Vagina (tissue), 2 donors: Measurements from ENCODE around the gene SCN10A. TPM values are rescaled to one million over a fixed set of nuclear protein-coding genes. Genes with fewer than 3 reads are reported as not detected.

Source experiments
- DNase-seq, 2 donors: peaks; one replicate each; pipeline ENCODE4 v3.0.0-alpha.2; 2017; ENCODE audit errors: extremely low spot score in 2 of 2
- H3K27ac ChIP-seq: fragments of 200-600 bp; sonication (generic); one replicate; pipeline ENCODE4 v1.5.1; 2019
- H3K27me3 ChIP-seq: fragments of 200-600 bp; sonication (generic); one replicate; pipeline ENCODE4 v1.5.1; 2019
- H3K36me3 ChIP-seq, 2 donors: fragments of 200-600 bp; sonication (generic); one replicate each; pipeline ENCODE4 v1.5.1; 2017 to 2019
- H3K4me1 ChIP-seq: fragments of 200-600 bp; sonication (generic); one replicate; pipeline ENCODE4 v1.5.1; 2019
- H3K4me3 ChIP-seq, 2 donors: fragments of 200-600 bp; sonication (generic); 1 replicate in 1 of 2; 2 replicates in 1 of 2; pipeline ENCODE4 v1.5.1; 2016 to 2019
- H3K9me3 ChIP-seq: fragments of 200-600 bp; sonication (generic); one replicate; pipeline ENCODE4 v1.5.1; 2019
- POLR2A ChIP-seq, 2 donors: fragments of 450-650 bp; IDR thresholded peaks; one replicate each; pipeline ENCODE4 v1.6.1; 2017; ENCODE audit warnings: antibody characterized with exemption in 2 of 2, mild to moderate bottlenecking in 2 of 2, moderate library complexity in 2 of 2
- POLR2AphosphoS5 ChIP-seq, 2 donors: sonication (generic); formaldehyde crosslinking; IDR thresholded peaks; one replicate each; pipeline ENCODE4 v1.9.0; 2017; ENCODE audit warnings: antibody characterized with exemption in 2 of 2, mild to moderate bottlenecking in 2 of 2, low read depth in 1 of 2; ENCODE audit not compliant: insufficient read depth in 1 of 2
- intact Hi-C: fragments of 100-400 bp; cut with DNase I; formaldehyde crosslinking; loops from one replicate; pipeline ENCODE4 v1.15.1; 2023
- total RNA-seq: library from RNA; depleted of rRNA; stranded (reverse); fragments of >200 nt; gene quantifications from one replicate; pipeline ENCODE4 v1.2.3, GENCODE V29; 2016
- TF ChIP-seq, protein P1 (sequence below), 3 experiments: fragments of 450-650 bp in 2 of 3; fragments of 200-600 bp in 1 of 3; sonication (generic) in 1 of 3; IDR thresholded peaks; one replicate each; pipeline ENCODE4 v1.5.1; 2017 to 2019; ENCODE audit warnings: antibody characterized with exemption in 3 of 3, mild to moderate bottlenecking in 2 of 3, moderate library complexity in 2 of 3

Gene SCN10A
- total RNA-seq, 1 donor from 2014 or later: not detected

DNA sequence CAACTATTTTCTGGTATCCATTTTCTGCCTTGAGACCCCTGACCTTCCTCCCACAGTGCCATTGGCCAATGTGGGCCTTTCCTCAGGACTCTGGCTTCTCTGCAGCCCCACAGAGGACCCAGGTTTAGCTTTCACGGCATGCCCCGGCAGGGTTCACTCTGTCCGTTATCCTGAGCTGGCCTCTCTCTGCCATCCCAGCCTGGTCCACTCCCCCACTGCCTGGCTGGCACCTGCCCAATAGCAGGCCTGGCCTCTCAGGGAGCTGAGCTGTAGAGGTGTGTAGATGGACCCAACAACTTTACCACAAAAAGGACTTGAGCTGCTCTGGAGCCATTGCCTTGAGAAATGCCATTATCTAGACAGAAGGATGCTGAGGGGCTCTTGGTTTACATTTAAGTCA lies 57.5 kb downstream of the SCN10A start:
- Histone ChIP-seq H3K27me3 (no peaks in the 10 kb centered on the region), H3K27ac (no peak overlapping the region), H3K9me3 (no peaks in the 10 kb centered on the region), H3K4me1 (no peaks in the 10 kb centered on the region), H3K36me3 (no peaks in the 10 kb centered on the region), H3K4me3 (no peak overlapping the region)
- intact Hi-C loops: no loop called here
- TF ChIP-seq POLR2AphosphoS5 (IDR thresholded peaks at IDR 0.05; ENCODE audit: insufficient read depth in 1 of 2, low read depth in 1 of 2) (no peak), POLR2A (IDR thresholded peaks at IDR 0.05) (no peak)
- TF ChIP-seq, protein P1, sequence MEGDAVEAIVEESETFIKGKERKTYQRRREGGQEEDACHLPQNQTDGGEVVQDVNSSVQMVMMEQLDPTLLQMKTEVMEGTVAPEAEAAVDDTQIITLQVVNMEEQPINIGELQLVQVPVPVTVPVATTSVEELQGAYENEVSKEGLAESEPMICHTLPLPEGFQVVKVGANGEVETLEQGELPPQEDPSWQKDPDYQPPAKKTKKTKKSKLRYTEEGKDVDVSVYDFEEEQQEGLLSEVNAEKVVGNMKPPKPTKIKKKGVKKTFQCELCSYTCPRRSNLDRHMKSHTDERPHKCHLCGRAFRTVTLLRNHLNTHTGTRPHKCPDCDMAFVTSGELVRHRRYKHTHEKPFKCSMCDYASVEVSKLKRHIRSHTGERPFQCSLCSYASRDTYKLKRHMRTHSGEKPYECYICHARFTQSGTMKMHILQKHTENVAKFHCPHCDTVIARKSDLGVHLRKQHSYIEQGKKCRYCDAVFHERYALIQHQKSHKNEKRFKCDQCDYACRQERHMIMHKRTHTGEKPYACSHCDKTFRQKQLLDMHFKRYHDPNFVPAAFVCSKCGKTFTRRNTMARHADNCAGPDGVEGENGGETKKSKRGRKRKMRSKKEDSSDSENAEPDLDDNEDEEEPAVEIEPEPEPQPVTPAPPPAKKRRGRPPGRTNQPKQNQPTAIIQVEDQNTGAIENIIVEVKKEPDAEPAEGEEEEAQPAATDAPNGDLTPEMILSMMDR (IDR thresholded peaks at IDR 0.05): no peak
- peak in 1 of 2 donors; percentile 47 for DNase-seq

DNA sequence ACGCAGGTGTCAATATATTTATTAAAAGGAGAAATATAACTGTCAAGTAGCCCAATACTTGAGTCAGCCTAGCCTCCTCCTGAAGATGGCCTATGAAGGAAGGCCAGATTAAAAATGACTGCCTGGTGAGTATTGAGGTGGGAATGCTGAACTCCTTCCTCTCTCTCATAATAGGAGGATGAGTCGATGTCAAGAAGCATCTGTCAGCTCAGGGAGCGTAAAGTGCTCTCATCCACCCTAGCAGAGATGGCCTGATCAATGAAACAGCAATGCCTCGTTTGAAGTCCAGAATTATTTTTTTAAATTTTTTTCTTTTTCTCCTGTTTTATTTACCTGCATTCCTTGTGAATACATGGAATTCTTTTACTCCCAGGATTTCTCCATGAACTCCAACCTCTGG lies 58.3 kb downstream of the SCN10A start:
- intact Hi-C loops: no loop called here
- H3K27ac ChIP-seq: no peak overlapping the region
- H3K4me3 ChIP-seq: no peak overlapping the region
- no peaks in the 10 kb centered on the region for H3K9me3 ChIP-seq
- H3K27me3 ChIP-seq: no peaks in the 10 kb centered on the region
- no peaks in the 10 kb centered on the region for H3K4me1 ChIP-seq
- no peaks in the 10 kb centered on the region for H3K36me3 ChIP-seq
- TF ChIP-seq, protein P1 (IDR thresholded peaks at IDR 0.05): no peak
- TF ChIP-seq POLR2A (IDR thresholded peaks at IDR 0.05) (no peak), POLR2AphosphoS5 (IDR thresholded peaks at IDR 0.05; ENCODE audit: insufficient read depth in 1 of 2, low read depth in 1 of 2) (no peak)
- peak in 1 of 2 donors; percentile 13 for DNase-seq

DNA sequence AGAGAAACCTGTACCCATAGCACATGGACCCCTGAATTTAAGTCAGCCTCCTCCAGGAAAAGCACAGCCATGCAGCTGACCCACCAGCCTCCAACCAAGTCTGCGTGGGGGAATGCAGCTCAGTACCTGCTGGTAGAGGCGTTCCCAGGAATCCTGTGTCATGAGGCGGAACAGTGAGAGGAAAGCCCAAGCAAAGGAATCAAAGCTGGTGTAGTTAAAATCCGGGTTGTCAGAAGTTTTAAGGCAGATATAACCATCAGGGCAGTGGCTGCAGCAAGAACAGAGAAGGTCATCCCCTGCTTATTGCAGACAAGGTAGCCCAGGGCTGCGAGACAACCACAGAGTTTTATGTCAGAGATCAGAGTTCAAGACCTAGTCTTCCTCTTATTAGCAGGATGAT lies 59.1 kb downstream of the SCN10A start:
- no peak for TF ChIP-seq POLR2A (IDR thresholded peaks at IDR 0.05)
- TF ChIP-seq POLR2AphosphoS5 (IDR thresholded peaks at IDR 0.05; ENCODE audit: insufficient read depth in 1 of 2, low read depth in 1 of 2): no peak
- Histone ChIP-seq H3K27ac (no peak overlapping the region), H3K4me1 (no peaks in the 10 kb centered on the region), H3K36me3 (no peaks in the 10 kb centered on the region), H3K9me3 (no peaks in the 10 kb centered on the region), H3K27me3 (no peaks in the 10 kb centered on the region), H3K4me3 (no peak overlapping the region)
- intact Hi-C loops: no loop called here
- DNase-seq: peak in 1 of 2 donors; percentile 71

DNA sequence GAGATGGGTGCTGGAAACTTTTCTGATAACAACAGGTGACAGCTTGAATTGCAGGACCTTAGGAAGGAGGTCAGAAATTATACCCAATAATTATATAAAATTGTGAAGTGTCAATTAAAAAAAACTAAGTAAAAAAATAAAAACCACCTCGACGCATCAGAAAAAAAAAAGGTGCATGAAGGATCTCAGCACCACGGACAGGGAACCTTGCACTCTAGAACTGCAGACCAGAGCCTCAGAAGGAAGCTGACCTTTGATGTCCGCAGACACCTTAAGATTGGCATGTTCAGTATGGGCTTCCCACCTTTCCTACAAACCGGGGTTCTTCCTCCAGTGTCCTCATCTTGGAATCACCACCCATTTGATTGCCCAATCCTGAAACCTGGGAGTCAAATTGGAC lies 60.9 kb downstream of the SCN10A start:
- intact Hi-C loops: no loop called here
- Histone ChIP-seq H3K27ac (no peak overlapping the region), H3K4me3 (no peak overlapping the region), H3K4me1 (no peaks in the 10 kb centered on the region), H3K36me3 (no peaks in the 10 kb centered on the region), H3K27me3 (no peaks in the 10 kb centered on the region), H3K9me3 (no peaks in the 10 kb centered on the region)
- TF ChIP-seq, protein P1 (IDR thresholded peaks at IDR 0.05): no peak
- TF ChIP-seq POLR2A (IDR thresholded peaks at IDR 0.05) (no peak), POLR2AphosphoS5 (IDR thresholded peaks at IDR 0.05; ENCODE audit: insufficient read depth in 1 of 2, low read depth in 1 of 2) (no peak)
- DNase-seq: peak in 1 of 2 donors; percentile 49

DNA sequence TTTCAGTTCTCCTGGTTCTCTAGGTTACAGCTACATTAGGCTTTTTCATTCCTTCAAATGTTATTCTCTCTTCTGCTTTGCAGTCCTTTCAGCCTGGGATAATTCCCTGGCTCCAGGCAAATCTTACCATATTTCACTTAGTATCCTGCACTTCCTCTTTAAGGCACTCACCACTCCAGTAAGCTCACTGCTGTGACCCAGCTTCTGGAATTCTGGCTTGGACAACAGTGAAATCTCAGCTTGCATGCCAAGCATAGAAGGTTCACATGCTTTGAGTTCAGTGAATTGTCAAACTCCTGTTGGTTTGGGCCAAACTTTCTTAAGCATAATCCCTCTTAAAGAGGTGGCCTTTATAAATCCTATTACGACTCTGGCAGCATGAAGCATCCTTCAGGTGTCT lies 69.4 kb downstream of the SCN10A start:
- no peaks in the 10 kb centered on the region for H3K36me3 ChIP-seq
- TF ChIP-seq POLR2A (IDR thresholded peaks at IDR 0.05): no peak
- no peak for TF ChIP-seq POLR2AphosphoS5 (IDR thresholded peaks at IDR 0.05; ENCODE audit: insufficient read depth in 1 of 2, low read depth in 1 of 2)
- TF ChIP-seq, protein P1 (IDR thresholded peaks at IDR 0.05): no peak
- H3K27ac ChIP-seq: no peak overlapping the region
- H3K4me1 ChIP-seq: no peaks in the 10 kb centered on the region
- intact Hi-C loops: no loop called here
- peak in 1 of 2 donors; percentile 18 for DNase-seq
- H3K27me3 ChIP-seq: no peaks in the 10 kb centered on the region
- no peaks in the 10 kb centered on the region for H3K9me3 ChIP-seq
- H3K4me3 ChIP-seq: no peak overlapping the region
